GM19395 (cell line): ENCODE data around the gene ZNHIT6.

ENCODE experiments used
- ATAC-seq: cut with Tn5 transposase; IDR thresholded peaks from one replicate; pipeline ENCODE4 v1.9.1; 2021; ENCODE audit warnings: mild to moderate bottlenecking, moderate library complexity; ENCODE audit not compliant: unreplicated experiment

The ZNHIT6 gene

GRCh38 chr1:85623061-85623471, 85.2 kb downstream of the ZNHIT6 start:
- ATAC-seq = no peak

- no peak for ATAC-seq
Measured at GRCh38 chr1:85621430-85621829, 86.8 kb downstream of the ZNHIT6 start.

GRCh38 chr1:85617633-85618100, 90.6 kb downstream of the ZNHIT6 start:
- ATAC-seq = no peak

- ATAC-seq = no peak
Measured at GRCh38 chr1:85616736-85617135, 91.5 kb downstream of the ZNHIT6 start.

- no peak for ATAC-seq
Measured at GRCh38 chr1:85616364-85616705, 91.9 kb downstream of the ZNHIT6 start.

- no peak for ATAC-seq
Measured at GRCh38 chr1:85615586-85616363, 92.5 kb downstream of the ZNHIT6 start.

GRCh38 chr1:85612704-85613361, 95.4 kb downstream of the ZNHIT6 start:
- no peak for ATAC-seq

GRCh38 chr1:85611856-85612255, 96.4 kb downstream of the ZNHIT6 start:
- no peak for ATAC-seq

GRCh38 chr1:85611425-85611824, 96.8 kb downstream of the ZNHIT6 start:
- no peak for ATAC-seq

GRCh38 chr1:85609976-85610375, 98.3 kb downstream of the ZNHIT6 start:
- no peak for ATAC-seq

- ATAC-seq = no peak
Measured at GRCh38 chr1:85608851-85609250, 99.4 kb downstream of the ZNHIT6 start.

GRCh38 chr1:85607921-85608265, 100.3 kb downstream of the ZNHIT6 start:
- ATAC-seq = no peak

GRCh38 chr1:85607126-85607920, 100.9 kb downstream of the ZNHIT6 start:
- no peak for ATAC-seq

GRCh38 chr1:85606414-85606800, 101.8 kb downstream of the ZNHIT6 start:
- no peak for ATAC-seq

- ATAC-seq = no peak
Measured at GRCh38 chr1:85605484-85606413, 102.5 kb downstream of the ZNHIT6 start.

GRCh38 chr1:85604298-85604997, 103.8 kb downstream of the ZNHIT6 start:
- ATAC-seq = no peak

- ATAC-seq = no peak
Measured at GRCh38 chr1:85603086-85603880, 105.0 kb downstream of the ZNHIT6 start.

GRCh38 chr1:85602571-85602970, 105.7 kb downstream of the ZNHIT6 start:
- ATAC-seq = no peak

- ATAC-seq = no peak
Measured at GRCh38 chr1:85601901-85602300, 106.3 kb downstream of the ZNHIT6 start.
